Tibial artery (tissue), 4 donors: ENCODE results near the gene UBE2B.
"Not testable (repeated sequence)": the region's sequence is repeated elsewhere in the genome, so short reads cannot be mapped to it uniquely, and the experiment has no call there.

Experiments used
- DNase-seq, 2 donors: peaks; one replicate each; pipeline ENCODE4 v3.0.0-alpha.2; 2019
- H3K27ac ChIP-seq, 2 donors: fragments of 200-600 bp; sonication (generic) in 1 of 2; 1 replicate in 1 of 2; 2 replicates in 1 of 2; pipeline ENCODE4 v1.5.1; 2018 to 2019; ENCODE audit warnings: mild to moderate bottlenecking in 1 of 2
- H3K27me3 ChIP-seq, 2 donors: fragments of 200-600 bp; sonication (generic) in 1 of 2; one replicate each; pipeline versions ENCODE4 v1.5.1 to v1.6.0; 2016 to 2019
- H3K36me3 ChIP-seq, 3 donors: fragments of 200-600 bp; sonication (generic) in 2 of 3; one replicate each; pipeline ENCODE4 v1.5.1; 2016 to 2019; ENCODE audit warnings: mild to moderate bottlenecking in 2 of 3
- H3K4me1 ChIP-seq, 4 donors: fragments of 200-600 bp; sonication (generic) in 2 of 4; 1 replicate in 3 of 4; 2 replicates in 1 of 4; pipeline ENCODE4 v1.5.1; 2016 to 2019
- H3K4me3 ChIP-seq, 2 donors: fragments of 200-600 bp; sonication (generic) in 1 of 2; 1 replicate in 1 of 2; 2 replicates in 1 of 2; pipeline ENCODE4 v1.5.1; 2018 to 2019; ENCODE audit warnings: mild to moderate bottlenecking in 2 of 2
- H3K9me3 ChIP-seq, 3 donors: fragments of 200-600 bp; sonication (generic) in 1 of 3; one replicate each; pipeline ENCODE4 v1.5.1; 2016 to 2019
- CTCF ChIP-seq, 2 experiments: fragments of 200-600 bp in 1 of 2; fragments of 450-650 bp in 1 of 2; IDR thresholded peaks; one replicate each; pipeline ENCODE4 v1.5.1; 2017 to 2019; ENCODE audit warnings: antibody characterized with exemption in 2 of 2, mild to moderate bottlenecking in 1 of 2, moderate library complexity in 1 of 2
- intact Hi-C: fragments of 100-400 bp; cut with DNase I; formaldehyde crosslinking; loops from one replicate; pipeline ENCODE4 v1.15.0; 2023; ENCODE audit warnings: low total_unique reads

Gene UBE2B

GRCh38 chr5:134349463-134349862, 21.9 kb upstream of the UBE2B start:
- no peaks in the 10 kb centered on the region for H3K27me3 ChIP-seq
- DNase-seq: no peak
- H3K36me3 ChIP-seq: peaks cover 0 to 20% (median 7%) of the 10 kb centered on the region in 3 donors
- no peaks in the 10 kb centered on the region for H3K9me3 ChIP-seq
- intact Hi-C loops: no loop called here
- H3K27ac ChIP-seq: no peak overlapping the region
- no peak for TF ChIP-seq CTCF (IDR thresholded peaks at IDR 0.05)
- H3K4me1 ChIP-seq: no peaks in the 10 kb centered on the region
- no peak overlapping the region for H3K4me3 ChIP-seq

GRCh38 chr5:134355681-134356080, 15.7 kb upstream of the UBE2B start:
- no peaks in the 10 kb centered on the region for H3K27me3 ChIP-seq
- no peak overlapping the region for H3K4me3 ChIP-seq
- no peak for DNase-seq
- no peaks in the 10 kb centered on the region for H3K4me1 ChIP-seq
- no peaks in the 10 kb centered on the region for H3K9me3 ChIP-seq
- no peak for TF ChIP-seq CTCF (IDR thresholded peaks at IDR 0.05)
- no peaks in the 10 kb centered on the region for H3K36me3 ChIP-seq
- intact Hi-C loops: loop anchor here (5.0 kb wide), 1 partner anchor 1343 kb away; no protein-coding TSS in a partner anchor
- H3K27ac ChIP-seq: no peak overlapping the region

GRCh38 chr5:134365604-134366003, 5.8 kb upstream of the UBE2B start:
- no peak overlapping the region for H3K4me3 ChIP-seq
- H3K36me3 ChIP-seq: no peaks in the 10 kb centered on the region
- intact Hi-C loops: loop anchor here (5.0 kb wide), 1 partner anchor 188 kb away; the partner anchor contains the start of gene SKP1
- TF ChIP-seq CTCF (IDR thresholded peaks at IDR 0.05): no peak
- H3K27me3 ChIP-seq: no peaks in the 10 kb centered on the region
- no peak overlapping the region for H3K27ac ChIP-seq
- no peak for DNase-seq
- H3K9me3 ChIP-seq: no peaks in the 10 kb centered on the region
- H3K4me1 ChIP-seq: peaks cover 0 to 33% (median 7%) of the 10 kb centered on the region in 4 donors

GRCh38 chr5:134370311-134370870, 978 bp upstream of the UBE2B start:
- Histone ChIP-seq H3K4me1 (peaks cover 0 to 61% (median 12%) of the 10 kb centered on the region in 4 donors), H3K27ac (peak overlapping the region; percentile 94 to 98), H3K27me3 (no peaks in the 10 kb centered on the region), H3K36me3 (no peaks in the 10 kb centered on the region), H3K4me3 (peak overlapping the region; percentile 90 to 100), H3K9me3 (no peaks in the 10 kb centered on the region)
- no peak for DNase-seq
- TF ChIP-seq CTCF (IDR thresholded peaks at IDR 0.05): no peak
- intact Hi-C loops: loop anchor here (2.0 kb wide), 1 partner anchor 156 kb away; no protein-coding TSS in a partner anchor

- H3K4me1 ChIP-seq: peaks cover 0 to 53% (median 12%) of the 10 kb centered on the region in 4 donors
- H3K4me3 ChIP-seq: peak overlapping the region; percentile 90 to 100
- no peaks in the 10 kb centered on the region for H3K9me3 ChIP-seq
- intact Hi-C loops: loop anchor here (2.0 kb wide), 1 partner anchor 155 kb away; no protein-coding TSS in a partner anchor
- no peaks in the 10 kb centered on the region for H3K36me3 ChIP-seq
- peak; percentile 61 to 79 for DNase-seq
- H3K27ac ChIP-seq: peak overlapping the region; percentile 94 to 98
- TF ChIP-seq CTCF (IDR thresholded peaks at IDR 0.05): no peak
- H3K27me3 ChIP-seq: no peaks in the 10 kb centered on the region
These were observed 518 bp downstream of the UBE2B start for GRCh38 chr5:134371834-134372340.

- intact Hi-C loops, H3K27ac ChIP-seq, H3K9me3 ChIP-seq, DNase-seq, H3K27me3 ChIP-seq: not testable (repeated sequence)
- peak overlapping the region; percentile 90 to 100 for H3K4me3 ChIP-seq
- H3K4me1 ChIP-seq: peaks cover 0 to 53% (median 17%) of the 10 kb centered on the region in 4 donors
- peaks cover 4 to 14% (median 13%) of the 10 kb centered on the region in 3 donors for H3K36me3 ChIP-seq
These were observed 2.3 kb downstream of the UBE2B start for GRCh38 chr5:134373633-134374032.
